Neural cell (in vitro differentiated cells): ENCODE results near the gene SEMA3F. TPM values are rescaled to one million over a fixed set of nuclear protein-coding genes. Genes with fewer than 3 reads are reported as not detected.

Source experiments
- H2AFZ ChIP-seq: fragments of 200-600, 300-800 bp; sonication (generic), shearing (Covaris generic); 2 replicates; pipeline ENCODE4 v1.6.0; 2014; ENCODE audit warnings: low read depth, mild to moderate bottlenecking, antibody characterized with exemption, low read length, moderate library complexity
- H3F3A ChIP-seq: fragments of 200-600 bp; shearing (Covaris generic); 2 replicates; pipeline ENCODE4 v1.6.1; 2016; ENCODE audit warnings: mild to moderate bottlenecking, moderate library complexity, mixed read lengths, antibody characterized with exemption, low read length; ENCODE audit not compliant: insufficient read depth, poor library complexity, severe bottlenecking
- H3K27ac ChIP-seq: fragments of 200-600, 300-800 bp; sonication (generic), shearing (Covaris generic); 2 replicates; pipeline ENCODE4 v1.5.1; 2014; ENCODE audit warnings: mild to moderate bottlenecking, low read length, moderate library complexity
- H3K27me3 ChIP-seq: fragments of 300-800, 200-600 bp; sonication (generic), shearing (Covaris generic); 2 replicates; pipeline ENCODE4 v1.6.0; 2014; ENCODE audit warnings: mild to moderate bottlenecking, low read depth, low read length, moderate library complexity; ENCODE audit not compliant: insufficient read depth
- H3K36me3 ChIP-seq: fragments of 300-800, 200-600 bp; sonication (generic), shearing (Covaris generic); 2 replicates; pipeline ENCODE4 v1.5.1; 2014; ENCODE audit warnings: mild to moderate bottlenecking, antibody characterized with exemption, low read length, moderate library complexity; ENCODE audit not compliant: insufficient read depth
- H3K4me2 ChIP-seq: fragments of 300-800, 200-600 bp; sonication (generic), shearing (Covaris generic); 2 replicates; pipeline ENCODE4 v1.6.0; 2014; ENCODE audit warnings: mild to moderate bottlenecking, low read length
- H3K4me3 ChIP-seq: fragments of 300-800, 200-600 bp; sonication (generic), shearing (Covaris generic); 2 replicates; pipeline ENCODE4 v1.5.1; 2014; ENCODE audit warnings: mild to moderate bottlenecking, low read length, moderate library complexity
- H3K79me2 ChIP-seq: fragments of 200-600 bp; shearing (Covaris generic); replicated peaks from 2 replicates; pipeline ENCODE4 v1.6.0; 2014; ENCODE audit warnings: mild to moderate bottlenecking, low read length, moderate library complexity; ENCODE audit not compliant: insufficient read depth
- H3K9ac ChIP-seq: fragments of 300-800, 200-600 bp; sonication (generic), shearing (Covaris generic); 2 replicates; pipeline ENCODE4 v1.6.1; 2016; ENCODE audit warnings: mild to moderate bottlenecking, low read length, mixed read lengths
- H3K9me2 ChIP-seq: fragments of 200-600 bp; shearing (Covaris generic); 2 replicates; pipeline ENCODE4 v1.6.1; 2016; ENCODE audit warnings: mild to moderate bottlenecking, low read length, mixed read lengths; ENCODE audit not compliant: insufficient read depth
- H3K9me3 ChIP-seq: fragments of 200-600, 300-800 bp; sonication (generic), shearing (Covaris generic); 2 replicates; pipeline ENCODE4 v1.6.1; 2016; ENCODE audit warnings: mild to moderate bottlenecking, mixed run types, low read length, moderate library complexity, mixed read lengths
- H4K20me1 ChIP-seq: fragments of 200-600 bp; shearing (Covaris generic); 2 replicates; pipeline ENCODE4 v1.6.1; 2016; ENCODE audit warnings: mild to moderate bottlenecking, mixed run types; ENCODE audit not compliant: insufficient read depth
- CTCF ChIP-seq: fragments of 450-650 bp; IDR thresholded peaks from 2 replicates; pipeline ENCODE4 v1.5.1; 2014; ENCODE audit warnings: antibody characterized with exemption, mild to moderate bottlenecking, moderate library complexity; ENCODE audit not compliant: poor library complexity, severe bottlenecking
- EP300 ChIP-seq: fragments of 450-650 bp; conservative IDR thresholded peaks from 2 replicates; pipeline ENCODE4 v1.6.1; 2014; ENCODE audit warnings: antibody characterized with exemption, mild to moderate bottlenecking, moderate library complexity; ENCODE audit not compliant: poor library complexity, severe bottlenecking
- EZH2 ChIP-seq: fragments of 200-600, 300-800 bp; shearing (Covaris generic), sonication (generic); IDR thresholded peaks from 2 replicates; pipeline ENCODE4 v1.6.1; 2014; ENCODE audit warnings: antibody characterized with exemption, low read length, borderline replicate concordance, mild to moderate bottlenecking; ENCODE audit not compliant: insufficient read depth, poor library complexity, severe bottlenecking
- MXI1 ChIP-seq: fragments of 450-650 bp; conservative IDR thresholded peaks from 2 replicates; pipeline ENCODE4 v1.6.1; 2014; ENCODE audit warnings: antibody characterized with exemption, mild to moderate bottlenecking; ENCODE audit not compliant: poor library complexity, severe bottlenecking
- POLR2AphosphoS5 ChIP-seq: IDR thresholded peaks from 2 replicates; pipeline ENCODE4 v1.6.1; 2012
- RAD21 ChIP-seq: fragments of 450-650 bp; conservative IDR thresholded peaks from 2 replicates; pipeline ENCODE4 v1.6.1; 2014; ENCODE audit warnings: antibody characterized with exemption, mild to moderate bottlenecking, moderate library complexity
- SMC3 ChIP-seq: fragments of 450-650 bp; conservative IDR thresholded peaks from 2 replicates; pipeline ENCODE4 v1.6.1; 2014; ENCODE audit warnings: antibody characterized with exemption, mild to moderate bottlenecking, moderate library complexity; ENCODE audit not compliant: poor library complexity
- TAF1 ChIP-seq: IDR thresholded peaks from 2 replicates; pipeline ENCODE4 v1.6.1; 2012; ENCODE audit warnings: low read depth
- polyA plus RNA-seq: library from polyadenylated mRNA; depleted of rRNA; stranded (reverse); fragments of >200 nt; gene quantifications from 2 replicates; pipeline ENCODE4 v1.2.3, GENCODE V29; 2014
- TF ChIP-seq, protein P1 (sequence below): IDR thresholded peaks from 2 replicates; pipeline ENCODE4 v1.6.1; 2012; ENCODE audit warnings: borderline replicate concordance

The SEMA3F gene
- polyA plus RNA-seq, 1 donor from 2014 or later, result 17.0 TPM

DNA sequence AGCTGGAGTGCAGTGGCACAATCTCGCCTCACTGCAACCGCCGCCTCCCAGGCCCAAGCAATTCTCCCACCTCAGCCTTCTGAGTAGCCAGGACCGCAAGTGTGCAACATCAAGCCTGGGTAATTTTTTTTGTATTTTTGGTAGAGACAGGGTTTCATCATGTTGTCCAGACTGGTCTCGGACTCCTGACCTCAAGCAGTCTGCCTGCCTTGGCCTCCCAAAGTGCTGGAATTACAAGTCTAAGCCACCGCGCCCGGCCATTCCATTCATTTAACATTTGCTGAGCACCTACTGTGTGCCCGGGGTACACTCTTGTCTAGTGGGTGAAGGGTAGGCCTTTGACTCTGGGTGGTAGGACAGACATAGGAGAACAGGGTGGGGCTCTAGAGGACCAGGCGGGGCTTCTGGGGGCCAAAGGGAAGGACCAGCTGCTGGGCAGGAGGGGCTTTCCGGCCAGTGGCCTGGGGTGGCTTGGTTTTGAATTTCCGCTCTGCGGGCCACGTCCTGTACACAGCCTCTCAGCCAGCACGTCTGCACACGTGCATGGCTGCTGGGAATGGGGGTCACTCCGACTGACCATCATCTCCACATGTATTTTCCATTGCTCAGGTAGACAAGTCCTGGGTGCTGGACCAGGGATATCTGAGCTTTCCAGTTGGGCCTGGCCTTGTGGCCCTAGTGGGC lies 52.4 kb downstream of the SEMA3F start:
- Histone ChIP-seq H3K9ac (no peak overlapping the region), H4K20me1 (no peaks in the 10 kb centered on the region), H3K9me3 (no peaks in the 10 kb centered on the region), H3K9me2 (no peaks in the 10 kb centered on the region), H2AFZ (no peak overlapping the region), H3K36me3 (no peaks in the 10 kb centered on the region), H3K4me3 (no peak overlapping the region), H3F3A (no peaks in the 10 kb centered on the region), H3K27ac (no peak overlapping the region), H3K79me2 (no peaks in the 10 kb centered on the region), H3K27me3 (peaks cover 20% of the 10 kb centered on the region), H3K4me2 (no peak overlapping the region)
- TF ChIP-seq EP300 (no peak), CTCF (no peak), EZH2 (no peak), TAF1 (no peak), RAD21 (no peak), SMC3 (no peak), POLR2AphosphoS5 (no peak), MXI1 (no peak)
- TF ChIP-seq, protein P1, sequence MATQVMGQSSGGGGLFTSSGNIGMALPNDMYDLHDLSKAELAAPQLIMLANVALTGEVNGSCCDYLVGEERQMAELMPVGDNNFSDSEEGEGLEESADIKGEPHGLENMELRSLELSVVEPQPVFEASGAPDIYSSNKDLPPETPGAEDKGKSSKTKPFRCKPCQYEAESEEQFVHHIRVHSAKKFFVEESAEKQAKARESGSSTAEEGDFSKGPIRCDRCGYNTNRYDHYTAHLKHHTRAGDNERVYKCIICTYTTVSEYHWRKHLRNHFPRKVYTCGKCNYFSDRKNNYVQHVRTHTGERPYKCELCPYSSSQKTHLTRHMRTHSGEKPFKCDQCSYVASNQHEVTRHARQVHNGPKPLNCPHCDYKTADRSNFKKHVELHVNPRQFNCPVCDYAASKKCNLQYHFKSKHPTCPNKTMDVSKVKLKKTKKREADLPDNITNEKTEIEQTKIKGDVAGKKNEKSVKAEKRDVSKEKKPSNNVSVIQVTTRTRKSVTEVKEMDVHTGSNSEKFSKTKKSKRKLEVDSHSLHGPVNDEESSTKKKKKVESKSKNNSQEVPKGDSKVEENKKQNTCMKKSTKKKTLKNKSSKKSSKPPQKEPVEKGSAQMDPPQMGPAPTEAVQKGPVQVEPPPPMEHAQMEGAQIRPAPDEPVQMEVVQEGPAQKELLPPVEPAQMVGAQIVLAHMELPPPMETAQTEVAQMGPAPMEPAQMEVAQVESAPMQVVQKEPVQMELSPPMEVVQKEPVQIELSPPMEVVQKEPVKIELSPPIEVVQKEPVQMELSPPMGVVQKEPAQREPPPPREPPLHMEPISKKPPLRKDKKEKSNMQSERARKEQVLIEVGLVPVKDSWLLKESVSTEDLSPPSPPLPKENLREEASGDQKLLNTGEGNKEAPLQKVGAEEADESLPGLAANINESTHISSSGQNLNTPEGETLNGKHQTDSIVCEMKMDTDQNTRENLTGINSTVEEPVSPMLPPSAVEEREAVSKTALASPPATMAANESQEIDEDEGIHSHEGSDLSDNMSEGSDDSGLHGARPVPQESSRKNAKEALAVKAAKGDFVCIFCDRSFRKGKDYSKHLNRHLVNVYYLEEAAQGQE, result no peak

GRCh38 chr3:50208677-50209344 lies 53.7 kb downstream of the SEMA3F start:
- Histone ChIP-seq H3K4me3 (no peak overlapping the region), H4K20me1 (no peaks in the 10 kb centered on the region), H2AFZ (no peak overlapping the region), H3F3A (no peaks in the 10 kb centered on the region), H3K4me2 (no peak overlapping the region), H3K9ac (no peak overlapping the region), H3K27me3 (peaks cover 20% of the 10 kb centered on the region), H3K9me2 (no peaks in the 10 kb centered on the region), H3K9me3 (no peaks in the 10 kb centered on the region), H3K79me2 (no peaks in the 10 kb centered on the region), H3K36me3 (no peaks in the 10 kb centered on the region), H3K27ac (no peak overlapping the region)
- TF ChIP-seq CTCF (no peak), SMC3 (no peak), EP300 (no peak), EZH2 (no peak), POLR2AphosphoS5 (no peak), MXI1 (no peak), RAD21 (no peak), TAF1 (no peak)
- TF ChIP-seq, protein P1, result no peak
